ENCODE results near the gene SLX9.

Gene SLX9

DNA sequence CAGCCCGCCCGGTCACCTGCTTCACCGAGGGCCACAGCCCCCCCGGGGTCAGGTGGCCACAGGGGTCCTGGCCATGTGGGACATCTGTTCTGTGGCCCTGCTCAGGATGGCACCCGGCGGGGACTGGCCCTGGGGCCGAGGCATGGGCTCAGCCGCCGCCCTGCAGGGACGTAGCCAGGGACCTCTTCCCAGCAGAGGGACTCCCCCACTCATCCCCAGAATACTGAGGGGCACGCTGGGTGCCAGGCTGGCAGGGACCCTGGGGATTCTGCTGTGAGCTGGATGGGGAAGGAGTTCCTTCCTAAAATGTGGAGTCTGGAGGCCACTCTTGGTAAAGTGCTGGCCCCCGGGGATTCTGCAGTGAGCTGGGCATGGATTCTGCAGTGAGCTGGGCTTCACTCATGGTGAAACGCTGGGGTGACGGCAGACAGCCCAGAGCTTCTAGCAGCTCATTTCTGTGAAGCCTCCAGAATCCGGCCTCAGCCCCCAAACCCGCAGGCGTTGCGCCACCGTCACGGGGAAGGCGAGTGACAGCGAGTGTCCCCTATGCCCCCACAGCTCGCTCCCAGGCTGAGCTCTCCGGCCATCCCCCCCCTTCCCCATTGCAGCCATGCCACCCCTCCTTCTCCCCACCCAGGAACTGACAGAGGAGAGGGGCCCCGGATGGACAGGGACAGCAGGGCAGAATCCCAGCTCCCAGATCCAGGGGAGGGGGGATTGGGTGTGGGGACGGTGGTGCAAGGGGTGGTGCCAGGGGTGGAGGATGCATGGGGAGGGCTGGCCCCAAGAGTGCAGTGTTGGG lies 20.5 kb upstream of the SLX9 start:
- H3K27ac ChIP-seq: no peak overlapping the region
- TF ChIP-seq ZFX (IDR thresholded peaks at IDR 0.05; ENCODE audit: borderline replicate concordance): no peak
- TF ChIP-seq, protein P1, sequence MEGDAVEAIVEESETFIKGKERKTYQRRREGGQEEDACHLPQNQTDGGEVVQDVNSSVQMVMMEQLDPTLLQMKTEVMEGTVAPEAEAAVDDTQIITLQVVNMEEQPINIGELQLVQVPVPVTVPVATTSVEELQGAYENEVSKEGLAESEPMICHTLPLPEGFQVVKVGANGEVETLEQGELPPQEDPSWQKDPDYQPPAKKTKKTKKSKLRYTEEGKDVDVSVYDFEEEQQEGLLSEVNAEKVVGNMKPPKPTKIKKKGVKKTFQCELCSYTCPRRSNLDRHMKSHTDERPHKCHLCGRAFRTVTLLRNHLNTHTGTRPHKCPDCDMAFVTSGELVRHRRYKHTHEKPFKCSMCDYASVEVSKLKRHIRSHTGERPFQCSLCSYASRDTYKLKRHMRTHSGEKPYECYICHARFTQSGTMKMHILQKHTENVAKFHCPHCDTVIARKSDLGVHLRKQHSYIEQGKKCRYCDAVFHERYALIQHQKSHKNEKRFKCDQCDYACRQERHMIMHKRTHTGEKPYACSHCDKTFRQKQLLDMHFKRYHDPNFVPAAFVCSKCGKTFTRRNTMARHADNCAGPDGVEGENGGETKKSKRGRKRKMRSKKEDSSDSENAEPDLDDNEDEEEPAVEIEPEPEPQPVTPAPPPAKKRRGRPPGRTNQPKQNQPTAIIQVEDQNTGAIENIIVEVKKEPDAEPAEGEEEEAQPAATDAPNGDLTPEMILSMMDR (IDR thresholded peaks at IDR 0.05): no peak

GRCh38 chr21:44919913-44920693 lies 19.7 kb upstream of the SLX9 start:
- no peak overlapping the region for H3K27ac ChIP-seq
- TF ChIP-seq ZFX (IDR thresholded peaks at IDR 0.05; ENCODE audit: borderline replicate concordance): no peak
- TF ChIP-seq, protein P1 (IDR thresholded peaks at IDR 0.05): no peak

DNA sequence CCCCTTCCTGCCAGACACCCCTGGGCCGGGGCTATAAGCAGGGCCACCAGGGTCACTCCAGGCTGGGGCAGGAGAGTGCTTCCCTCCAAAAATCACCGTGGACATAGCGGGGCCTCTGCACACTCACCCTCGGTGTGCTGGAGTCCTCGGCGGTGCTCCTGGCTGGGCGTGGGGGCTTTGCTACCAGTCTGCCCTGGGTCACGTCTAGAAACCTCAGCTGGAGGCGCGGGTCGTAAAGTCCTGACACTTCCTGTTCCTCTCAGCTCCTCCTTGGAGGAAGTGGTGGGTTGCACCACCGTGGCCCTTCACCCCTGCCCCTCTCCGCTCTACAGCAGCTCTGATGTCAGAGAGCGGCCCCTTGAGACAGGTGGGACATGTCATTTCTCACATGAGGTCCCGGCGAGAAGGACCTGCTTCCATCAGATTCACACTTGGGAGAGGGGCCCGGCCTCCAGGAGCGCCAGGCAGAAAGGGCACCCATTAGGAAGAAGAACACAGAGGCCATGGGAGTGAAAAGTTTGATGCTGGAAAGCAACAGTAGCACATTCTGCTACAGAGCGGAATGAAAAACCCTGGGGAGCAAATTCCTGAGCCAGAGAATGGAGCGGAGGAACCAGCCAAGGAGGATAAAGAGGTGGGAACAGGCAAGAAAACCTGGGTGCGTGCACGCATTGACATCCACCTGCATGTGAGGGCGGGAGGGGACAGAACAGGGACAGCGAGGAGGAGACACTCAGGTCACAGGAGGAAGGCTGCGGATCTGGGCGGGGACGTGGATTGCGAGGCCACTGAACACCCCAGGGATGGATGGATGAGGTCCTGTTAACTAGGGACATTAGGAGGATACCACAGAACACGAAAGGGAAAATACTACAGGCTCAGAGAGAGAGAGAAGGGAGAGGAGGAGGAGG lies 18.9 kb upstream of the SLX9 start, which contains the start of gene ITGB2:
TSS of gene ITGB2 (minus strand) at position 206 of the 911 bp plus-strand sequence. CDS start 10,117 bp downstream, outside the sequence.
- H3K27ac ChIP-seq: no peak within 1 kb of the TSS
- no peak for TF ChIP-seq ZFX (IDR thresholded peaks at IDR 0.05; ENCODE audit: borderline replicate concordance)
- TF ChIP-seq, protein P1 (IDR thresholded peaks at IDR 0.05): no peak

DNA sequence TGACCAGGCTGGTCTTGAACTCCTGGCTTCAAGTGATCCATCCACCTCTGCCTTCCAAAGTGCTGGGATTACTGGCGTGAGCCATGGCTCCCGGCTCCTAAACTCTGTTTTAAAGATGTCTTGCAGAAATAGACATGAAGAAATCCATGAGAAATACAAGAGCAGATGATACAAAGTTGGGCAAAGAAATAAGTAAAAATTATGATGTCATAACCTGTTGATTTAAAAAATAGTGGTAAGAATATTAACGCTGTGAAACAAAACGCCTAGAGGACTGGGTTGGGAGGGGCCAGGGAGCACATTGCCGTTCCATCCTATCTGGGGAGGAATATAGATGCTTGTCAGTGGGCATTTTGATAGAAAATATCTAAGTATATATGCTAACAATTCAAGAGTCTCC lies 17.9 kb upstream of the SLX9 start:
- TF ChIP-seq, protein P1 (IDR thresholded peaks at IDR 0.05): no peak
- TF ChIP-seq ZFX (IDR thresholded peaks at IDR 0.05; ENCODE audit: borderline replicate concordance): no peak
- no peak overlapping the region for H3K27ac ChIP-seq

DNA sequence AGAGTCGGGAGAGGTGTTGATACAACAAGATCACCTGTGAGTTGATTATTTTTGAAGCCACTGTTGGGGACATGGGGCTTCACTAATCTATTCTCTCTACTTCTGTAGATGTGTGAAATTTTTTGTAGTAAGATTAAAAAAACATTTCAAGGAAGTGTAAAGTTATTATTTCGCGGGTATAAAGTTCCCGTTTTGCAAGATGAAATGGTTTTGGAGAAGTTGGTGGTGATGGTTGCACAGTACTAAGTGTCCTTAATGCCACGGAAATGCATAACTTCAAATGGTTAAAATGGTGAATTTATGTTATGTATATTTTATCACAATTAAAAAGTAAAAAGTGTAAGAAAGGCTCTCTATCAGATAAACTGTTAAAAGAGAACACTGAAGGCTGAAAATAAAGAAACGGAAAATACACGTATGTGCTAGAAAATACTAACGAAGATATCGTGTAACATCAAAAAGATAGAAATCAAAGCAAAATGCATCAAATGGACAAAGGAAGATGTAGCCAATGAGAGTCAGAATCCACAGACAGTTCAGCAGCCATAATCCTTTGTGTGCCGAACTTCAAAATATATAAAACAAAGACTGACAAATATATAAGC lies 16.2 kb upstream of the SLX9 start:
- H3K27ac ChIP-seq: no peak overlapping the region
- no peak for TF ChIP-seq ZFX (IDR thresholded peaks at IDR 0.05; ENCODE audit: borderline replicate concordance)
- TF ChIP-seq, protein P1 (IDR thresholded peaks at IDR 0.05): no peak

DNA sequence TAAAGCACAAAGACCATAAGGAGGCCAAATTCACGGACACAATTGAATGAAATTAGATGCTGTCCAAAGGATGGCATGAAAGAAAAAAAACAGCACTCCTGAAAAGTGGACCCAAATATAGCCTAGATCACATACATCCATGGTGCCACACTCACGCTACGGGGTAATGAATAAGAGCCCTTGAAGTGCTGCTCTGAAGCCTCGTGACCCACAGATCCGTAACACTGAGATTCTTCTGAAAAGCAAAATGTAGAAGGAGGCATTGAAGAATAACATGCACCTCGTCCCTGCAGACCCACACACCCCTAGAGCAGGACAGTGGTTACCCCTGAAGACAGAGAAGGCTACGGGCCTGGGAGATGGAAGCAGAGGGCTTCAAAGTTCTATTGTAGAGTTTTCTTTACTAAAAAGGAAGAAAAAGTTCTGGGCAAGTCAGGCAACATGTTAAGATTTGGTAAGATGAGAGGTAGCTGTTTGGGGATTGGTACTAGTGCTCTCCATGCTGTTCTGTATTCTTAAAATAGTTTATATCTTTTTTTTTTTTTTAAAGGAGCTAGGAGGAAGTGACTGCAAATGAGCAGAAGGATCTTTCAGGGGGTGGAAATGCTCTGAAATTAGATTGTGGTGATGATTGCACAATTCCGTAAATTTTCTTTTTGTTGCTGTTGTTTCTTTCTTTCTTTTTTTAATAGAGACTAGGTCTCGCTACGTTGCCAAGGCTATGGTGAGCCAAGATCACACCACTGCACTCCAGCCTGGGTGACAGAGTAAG lies 15.0 kb upstream of the SLX9 start:
- TF ChIP-seq ZFX (IDR thresholded peaks at IDR 0.05; ENCODE audit: borderline replicate concordance): no peak
- TF ChIP-seq, protein P1 (IDR thresholded peaks at IDR 0.05): no peak

More for the DNA sequence above, 15.0 kb upstream of the SLX9 start:
- no peak overlapping the region for H3K27ac ChIP-seq
